ENCODE measurements around the gene SH3BP4.

DNA sequence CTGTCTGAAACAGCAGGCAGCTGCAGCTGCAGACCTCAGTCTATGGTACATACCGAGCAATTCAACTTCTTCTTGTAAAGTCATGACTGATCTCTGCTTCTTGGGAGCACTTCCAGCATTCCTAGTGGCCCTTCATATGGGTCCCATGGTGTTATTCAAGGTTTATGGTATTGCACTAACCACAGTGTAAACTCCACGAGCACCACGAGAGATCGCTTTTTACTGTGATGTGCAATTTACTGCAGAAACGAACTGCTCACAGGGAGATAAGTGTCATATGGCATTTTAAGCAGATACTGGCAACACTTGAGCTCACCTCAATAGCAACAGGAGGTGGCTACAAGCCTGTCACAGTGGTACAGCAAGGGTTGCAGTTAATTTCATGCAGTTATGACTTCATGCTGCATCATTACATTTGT, 38.6 kb upstream of the SH3BP4 start:
- no peak for TF ChIP-seq ZNF280D (CRISPR knock-in tag; IDR thresholded peaks at IDR 0.05)
- no peak for TF ChIP-seq HMG20B (CRISPR knock-in tag; conservative IDR thresholded peaks at IDR 0.05)
- TF ChIP-seq PRPF4 (IDR thresholded peaks at IDR 0.05; ENCODE audit: low read depth, low read length, poor library complexity, severe bottlenecking) = no peak
- TF ChIP-seq BRF2 (CRISPR knock-in tag; IDR thresholded peaks at IDR 0.05) = no peak
- TF ChIP-seq ZNF234 (CRISPR knock-in tag; conservative IDR thresholded peaks at IDR 0.05) = no peak
- no peak for TF ChIP-seq NFE2L2 (IDR thresholded peaks at IDR 0.05; ENCODE audit: low read length)
- TF ChIP-seq, protein P1, sequence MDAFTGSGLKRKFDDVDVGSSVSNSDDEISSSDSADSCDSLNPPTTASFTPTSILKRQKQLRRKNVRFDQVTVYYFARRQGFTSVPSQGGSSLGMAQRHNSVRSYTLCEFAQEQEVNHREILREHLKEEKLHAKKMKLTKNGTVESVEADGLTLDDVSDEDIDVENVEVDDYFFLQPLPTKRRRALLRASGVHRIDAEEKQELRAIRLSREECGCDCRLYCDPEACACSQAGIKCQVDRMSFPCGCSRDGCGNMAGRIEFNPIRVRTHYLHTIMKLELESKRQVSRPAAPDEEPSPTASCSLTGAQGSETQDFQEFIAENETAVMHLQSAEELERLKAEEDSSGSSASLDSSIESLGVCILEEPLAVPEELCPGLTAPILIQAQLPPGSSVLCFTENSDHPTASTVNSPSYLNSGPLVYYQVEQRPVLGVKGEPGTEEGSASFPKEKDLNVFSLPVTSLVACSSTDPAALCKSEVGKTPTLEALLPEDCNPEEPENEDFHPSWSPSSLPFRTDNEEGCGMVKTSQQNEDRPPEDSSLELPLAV (CRISPR knock-in tag; conservative IDR thresholded peaks at IDR 0.05; ENCODE audit: low read depth) = no peak
- TF ChIP-seq ZNF589 (CRISPR knock-in tag; conservative IDR thresholded peaks at IDR 0.05) = no peak
- no peak for TF ChIP-seq ZNF556 (CRISPR knock-in tag; IDR thresholded peaks at IDR 0.05; ENCODE audit: borderline replicate concordance)
- TF ChIP-seq, protein P2, sequence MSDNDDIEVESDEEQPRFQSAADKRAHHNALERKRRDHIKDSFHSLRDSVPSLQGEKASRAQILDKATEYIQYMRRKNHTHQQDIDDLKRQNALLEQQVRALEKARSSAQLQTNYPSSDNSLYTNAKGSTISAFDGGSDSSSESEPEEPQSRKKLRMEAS (IDR thresholded peaks at IDR 0.05) = no peak
- no peak for TF ChIP-seq BRD4 (CRISPR knock-in tag; IDR thresholded peaks at IDR 0.05)
- TF ChIP-seq NPAS2 (CRISPR knock-in tag; IDR thresholded peaks at IDR 0.05; ENCODE audit: borderline replicate concordance) = no peak
- TF ChIP-seq DBP (CRISPR knock-in tag; IDR thresholded peaks at IDR 0.05; ENCODE audit: not compliant biosample characterization) = no peak
- TF ChIP-seq ZNF253 (CRISPR knock-in tag; IDR thresholded peaks at IDR 0.05; ENCODE audit: borderline replicate concordance) = no peak

Measured in HepG2 (cell line).